HG03439 (cell line): ENCODE results near the gene USH2A.
A peak's percentile ranks its signal among the peaks of the same experiment; 100 is the strongest.

Experiments used
- ATAC-seq: cut with Tn5 transposase; IDR thresholded peaks from one replicate; pipeline ENCODE4 v1.9.1; 2021; ENCODE audit warnings: mild to moderate bottlenecking, moderate library complexity; ENCODE audit not compliant: unreplicated experiment

The USH2A gene

DNA sequence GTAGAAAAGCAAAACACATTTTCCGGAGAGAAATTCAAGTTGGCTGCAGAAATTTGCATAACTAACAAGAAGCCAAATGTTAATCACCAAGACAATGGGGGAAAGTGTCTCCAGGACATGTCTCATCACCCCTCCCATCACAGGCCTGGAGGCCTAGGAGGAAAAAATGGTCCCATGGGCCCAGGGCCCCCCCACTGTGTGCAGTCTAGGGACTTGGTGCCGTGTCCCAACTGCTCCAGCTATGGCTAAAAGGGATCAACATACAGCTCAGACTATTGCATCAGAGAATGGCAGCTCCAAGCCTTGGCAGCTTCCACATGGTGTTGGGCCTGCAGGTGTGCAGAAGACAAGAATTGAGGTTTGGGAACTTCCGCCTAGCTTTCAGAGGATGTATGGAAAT, 138.2 kb downstream of the USH2A start:
- ATAC-seq: no peak

DNA sequence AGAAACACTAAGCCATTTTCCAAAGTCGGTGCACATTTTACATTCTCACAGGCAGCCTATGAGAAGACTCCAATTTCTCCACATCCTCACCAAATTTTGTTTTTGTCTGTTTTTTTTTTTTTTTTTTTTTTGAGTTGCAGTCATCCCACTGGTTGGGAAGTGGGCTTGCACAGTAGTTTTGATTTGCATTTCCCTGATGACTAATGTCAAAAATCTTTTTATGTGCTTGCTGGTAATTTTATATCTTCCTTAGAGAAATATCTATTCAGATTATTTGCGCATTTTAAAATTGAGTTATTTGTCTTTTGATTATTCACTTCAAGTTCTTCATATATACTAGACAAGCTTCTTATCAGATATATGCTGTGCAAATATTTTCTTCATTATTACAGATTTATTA, 141.5 kb downstream of the USH2A start:
- no peak for ATAC-seq

DNA sequence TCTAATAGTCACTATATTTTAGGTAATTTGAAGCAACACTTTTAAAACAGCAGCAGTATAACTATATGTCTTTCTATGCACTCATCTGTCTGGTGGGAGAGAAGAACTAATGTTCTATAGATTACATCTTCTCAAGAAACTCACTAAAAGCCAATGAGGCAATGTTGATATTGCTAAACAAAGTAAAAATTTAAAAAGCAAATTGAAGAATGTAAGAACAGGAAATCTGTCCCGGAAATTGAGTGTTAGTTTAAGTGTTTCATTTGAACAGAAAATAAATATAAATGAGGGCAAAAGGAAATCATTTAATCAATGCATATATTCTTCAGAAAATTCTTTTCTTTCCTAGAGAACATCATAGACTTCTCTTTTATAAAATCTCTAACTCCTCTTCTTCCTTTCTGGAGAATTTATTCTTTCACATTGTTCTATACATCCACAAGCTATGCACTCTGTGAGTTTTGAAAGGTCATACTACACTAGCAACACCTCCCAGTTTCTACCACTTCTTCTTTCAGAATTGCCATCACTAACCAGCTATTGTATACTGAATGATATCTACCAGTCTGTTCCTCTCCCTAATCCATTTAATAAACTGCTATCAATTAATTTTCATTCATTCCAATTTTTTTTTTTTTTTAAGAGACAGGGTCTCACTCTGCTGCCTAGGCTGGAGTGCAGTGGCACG, 153.0 kb downstream of the USH2A start:
- ATAC-seq: no peak

DNA sequence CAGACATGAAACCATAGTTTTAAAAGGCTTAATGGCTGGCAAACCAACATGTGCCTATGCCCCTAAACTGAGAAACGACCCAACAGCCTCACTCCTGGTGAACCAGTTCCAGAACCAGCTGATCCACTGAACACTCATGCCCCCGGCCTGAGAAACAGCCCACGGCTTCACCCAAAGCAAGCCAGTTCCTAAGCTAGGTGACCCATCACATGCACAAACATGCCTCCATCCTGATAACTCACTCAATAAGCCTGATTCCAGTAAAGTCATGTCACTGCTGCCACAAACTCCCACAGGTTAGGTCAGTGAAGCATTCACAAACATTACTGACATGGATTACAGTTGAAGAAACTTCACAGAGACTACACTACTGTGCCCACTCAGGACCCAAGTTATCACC, 161.6 kb downstream of the USH2A start:
- ATAC-seq: no peak

DNA sequence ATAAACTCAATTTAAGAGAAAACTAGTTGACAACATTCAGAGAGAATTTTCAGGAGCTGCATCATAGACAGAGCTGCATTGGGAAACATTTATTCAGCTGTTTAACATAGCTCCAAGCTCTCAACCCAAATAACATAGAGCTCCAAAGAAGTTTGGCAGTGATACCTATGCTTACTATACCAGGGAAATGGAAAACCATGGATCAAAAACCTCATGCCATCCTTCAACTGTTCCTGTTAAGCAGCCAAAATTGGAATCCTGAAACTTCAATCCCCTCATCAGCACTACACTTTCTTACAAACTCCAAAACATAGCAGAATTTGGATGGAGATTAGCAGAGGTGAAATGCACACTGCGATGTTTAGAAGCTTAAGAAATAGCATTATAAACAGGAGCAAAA, 164.4 kb downstream of the USH2A start:
- ATAC-seq: no peak

DNA sequence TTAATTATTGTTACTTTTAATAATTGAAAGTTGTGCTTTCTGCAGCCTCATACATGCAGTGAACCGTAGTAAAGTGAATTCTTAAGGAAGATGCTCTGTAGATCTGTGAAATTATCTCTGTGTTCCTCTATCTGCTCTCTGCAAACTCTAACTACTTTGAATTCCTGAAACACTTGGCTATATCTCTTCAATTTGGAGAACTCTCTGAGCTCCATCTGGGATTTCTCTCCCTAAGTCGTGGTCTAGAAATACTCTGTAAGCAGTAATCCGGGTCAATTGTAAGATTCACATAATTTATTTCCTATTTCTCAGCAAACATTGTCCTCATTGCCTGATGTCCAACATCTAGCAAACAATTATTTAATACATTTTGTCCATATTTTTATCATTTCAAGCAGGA, 164.9 kb downstream of the USH2A start:
- ATAC-seq: no peak

DNA sequence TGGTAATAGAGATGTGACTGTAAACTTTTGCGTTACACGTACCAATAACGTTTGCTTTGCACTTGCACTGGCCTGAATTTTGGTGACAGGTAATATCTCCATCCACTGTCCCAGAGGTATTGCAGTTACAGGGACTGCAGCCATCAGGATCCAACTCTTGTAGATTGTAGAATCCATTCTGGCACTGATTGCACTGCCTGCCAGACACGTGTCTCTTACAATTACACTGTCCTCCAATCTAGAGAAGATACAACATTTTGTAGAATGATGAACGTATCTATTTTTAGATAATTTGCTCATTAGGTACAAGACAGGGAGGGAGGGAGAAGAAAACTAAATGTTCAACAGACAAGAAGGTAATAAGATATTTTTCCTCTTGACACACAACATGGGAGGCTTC, 172.4 kb downstream of the USH2A start:
- no peak for ATAC-seq

DNA sequence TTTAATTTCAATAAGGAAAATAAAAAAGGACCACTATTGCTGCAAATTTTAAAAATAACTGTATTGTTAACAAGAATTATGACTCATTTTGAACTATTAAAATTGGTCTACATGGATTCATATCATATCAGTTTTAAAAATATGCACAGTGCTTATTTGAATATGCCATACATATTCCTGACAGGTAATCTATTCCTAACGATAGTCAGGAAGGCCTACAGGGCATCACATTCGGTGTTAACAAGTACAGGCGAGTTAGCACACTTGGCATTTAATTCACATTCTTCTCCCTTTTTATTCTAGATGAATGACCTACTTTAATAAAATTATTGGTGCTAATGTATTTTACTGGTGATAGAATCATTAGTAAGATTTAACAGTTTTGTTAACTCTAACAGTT, 174.6 kb downstream of the USH2A start:
- no peak for ATAC-seq

DNA sequence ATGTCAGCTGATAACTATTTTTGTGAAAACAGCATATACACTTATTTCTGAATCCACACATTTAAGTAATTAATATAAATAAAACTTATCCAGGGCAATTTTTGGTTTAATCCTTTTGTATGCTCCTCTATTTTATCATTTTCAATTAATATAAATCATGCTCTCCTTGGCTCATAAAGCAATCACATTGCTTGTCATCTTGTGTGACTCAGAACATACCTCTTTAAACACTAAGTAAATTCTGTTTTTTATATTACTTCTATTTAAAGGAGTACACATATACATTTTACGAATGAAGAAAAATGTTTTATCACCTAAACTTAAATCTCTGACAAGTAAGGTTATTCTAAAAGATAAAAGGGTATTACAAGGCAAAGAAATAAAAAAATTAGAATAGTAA, 175.3 kb downstream of the USH2A start:
- no peak for ATAC-seq

DNA sequence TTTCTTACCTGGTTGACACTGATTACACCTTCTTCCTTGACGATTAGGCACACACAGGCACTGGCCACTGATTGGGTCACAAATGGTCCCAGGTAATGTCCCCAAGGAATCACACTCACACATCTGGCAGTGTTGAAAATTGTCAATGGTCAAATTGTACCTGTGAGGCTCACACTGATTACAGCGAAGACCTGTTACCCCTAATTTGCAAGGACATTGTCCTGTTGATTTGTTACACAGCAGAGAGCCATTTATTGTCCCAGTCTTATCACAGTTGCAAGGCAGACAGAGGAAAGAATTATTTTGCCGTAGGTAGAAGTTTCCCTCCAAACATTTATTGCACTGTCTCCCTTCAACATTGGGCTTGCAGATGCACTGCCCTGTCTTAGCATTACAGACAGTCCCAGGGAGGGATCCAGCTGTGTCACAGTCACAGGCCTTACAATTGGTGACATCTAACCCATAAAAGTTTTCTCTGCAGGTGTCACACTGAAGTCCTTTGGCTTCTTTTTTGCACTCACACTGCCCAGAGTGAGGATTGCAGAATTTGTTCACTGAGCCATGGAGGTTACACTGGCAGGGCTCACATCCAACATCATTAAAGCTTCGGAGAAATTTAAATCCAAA, 176.6 kb downstream of the USH2A start:
- ATAC-seq: no peak

DNA sequence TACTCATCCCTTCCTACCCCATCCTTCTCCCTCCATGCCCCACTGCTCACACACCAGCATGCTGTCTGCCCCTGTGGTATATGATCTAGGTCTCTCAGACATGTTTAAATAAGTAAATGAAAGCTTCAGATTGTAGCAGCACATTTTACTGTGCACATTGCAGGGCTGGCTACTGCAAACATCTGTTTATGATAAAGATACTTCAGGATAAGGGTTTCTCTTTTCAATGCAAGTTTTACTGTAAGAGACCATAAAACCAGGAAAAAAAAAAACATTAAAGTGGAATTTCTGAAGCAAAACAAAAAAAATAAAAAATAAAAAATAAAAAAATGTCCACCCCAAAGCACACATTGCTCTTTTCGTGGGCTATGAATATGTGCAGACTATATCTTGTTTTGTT, 184.4 kb downstream of the USH2A start:
- no peak for ATAC-seq

DNA sequence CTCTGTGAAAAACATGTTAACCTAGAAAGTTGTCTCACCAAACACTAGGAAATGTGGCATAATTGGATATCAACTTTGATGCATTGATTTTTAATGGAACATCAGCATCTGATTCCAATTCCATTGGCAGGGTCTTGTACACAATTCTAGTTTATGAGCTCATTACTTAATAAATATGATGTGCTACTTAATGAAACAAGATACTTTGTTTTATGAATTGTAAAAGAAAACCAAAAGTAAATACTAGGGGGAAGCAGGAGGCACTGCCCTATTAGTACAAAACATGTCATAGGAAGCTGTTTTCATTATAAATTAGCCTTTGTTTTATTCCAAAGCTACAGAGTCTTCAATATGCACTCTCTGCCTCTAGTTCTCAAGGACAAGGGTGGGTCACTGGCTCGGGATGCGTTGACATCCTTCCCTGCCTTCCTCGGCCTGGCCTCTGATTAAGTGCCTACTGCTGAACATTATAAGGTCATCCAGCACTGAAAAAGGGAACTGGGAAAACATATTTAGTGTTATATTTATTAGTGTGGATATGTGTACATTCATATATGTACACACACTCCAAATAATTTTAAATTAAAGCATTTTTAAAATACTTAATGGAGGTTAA, 185.2 kb downstream of the USH2A start:
- ATAC-seq: no peak

DNA sequence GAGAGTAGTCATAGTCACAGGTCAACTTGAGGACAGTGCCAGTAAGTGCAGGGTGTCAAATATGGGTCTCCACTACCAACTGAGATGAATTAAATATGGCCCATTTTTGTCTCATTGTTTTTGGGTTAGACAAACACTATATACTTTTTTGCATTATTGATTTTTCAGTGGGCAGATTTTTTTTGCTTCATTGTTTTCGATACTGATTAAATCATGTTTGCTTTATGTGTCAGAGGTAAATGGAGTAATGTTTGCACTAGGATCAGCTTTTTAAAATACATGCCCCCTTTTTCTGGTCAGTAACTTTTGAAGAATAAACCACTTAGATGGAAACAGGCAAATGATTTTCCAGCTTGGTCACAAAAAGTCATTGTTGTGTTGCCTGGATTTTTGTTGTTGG, 199.0 kb downstream of the USH2A start:
- no peak for ATAC-seq

DNA sequence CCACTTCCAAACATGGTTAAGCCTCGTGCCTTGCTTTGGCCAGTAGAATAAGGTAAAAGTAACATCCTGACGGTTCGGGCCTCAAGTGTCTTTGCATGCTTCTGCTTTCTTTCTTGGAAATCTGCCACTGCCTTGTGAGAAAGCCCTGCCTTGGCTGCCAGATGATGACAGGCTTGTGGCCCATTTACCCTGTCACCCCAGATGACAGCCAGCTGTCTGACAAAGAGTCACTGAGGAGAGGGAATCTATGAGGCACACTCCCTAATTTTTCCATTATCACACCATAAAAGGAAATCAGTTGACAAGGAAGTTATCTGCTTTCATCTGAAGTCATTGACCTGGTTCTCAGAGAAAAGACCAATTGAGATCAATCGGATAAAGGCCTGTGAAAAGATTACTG, 199.8 kb downstream of the USH2A start:
- no peak for ATAC-seq

DNA sequence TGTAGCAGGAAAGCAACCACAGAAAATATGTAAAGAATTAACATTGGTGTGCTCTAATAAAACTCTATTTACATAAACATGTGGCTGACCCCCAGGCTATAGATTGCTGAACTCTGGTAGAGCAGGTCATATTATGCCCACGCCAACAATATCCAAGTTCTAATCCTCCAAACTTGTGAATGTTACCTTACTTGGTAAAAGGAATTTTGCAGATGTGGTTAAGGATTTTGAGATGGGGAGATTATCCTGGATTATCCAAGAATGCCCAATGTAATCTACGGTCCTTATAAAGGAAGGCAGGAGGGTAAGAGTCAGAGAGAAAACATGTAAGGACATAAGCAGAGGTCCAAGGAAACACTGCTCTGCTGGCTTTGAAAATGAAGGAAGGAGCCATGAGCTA, 201.0 kb downstream of the USH2A start:
- no peak for ATAC-seq

DNA sequence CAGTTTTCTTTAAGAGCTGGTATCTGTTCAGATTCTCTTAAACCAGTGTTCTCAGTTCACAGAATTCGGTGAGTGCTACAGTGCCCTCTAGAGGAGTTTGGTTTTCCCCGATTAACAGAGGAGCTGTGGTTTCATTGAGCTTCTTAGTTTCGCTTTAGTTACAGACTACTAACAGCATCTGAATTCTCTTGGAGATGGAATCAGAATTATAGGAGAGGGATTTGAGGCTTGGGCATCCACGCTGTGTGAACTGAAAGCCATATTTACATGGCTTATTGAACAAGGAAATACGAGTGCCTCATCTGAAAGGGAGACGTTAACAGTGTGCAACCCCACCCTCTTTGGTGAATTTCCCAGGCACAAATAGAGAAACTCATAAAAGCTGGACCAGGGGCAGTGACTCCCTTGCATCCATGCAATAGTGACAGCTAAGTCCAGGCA, 202.0 kb downstream of the USH2A start:
- peak; percentile 100 for ATAC-seq

DNA sequence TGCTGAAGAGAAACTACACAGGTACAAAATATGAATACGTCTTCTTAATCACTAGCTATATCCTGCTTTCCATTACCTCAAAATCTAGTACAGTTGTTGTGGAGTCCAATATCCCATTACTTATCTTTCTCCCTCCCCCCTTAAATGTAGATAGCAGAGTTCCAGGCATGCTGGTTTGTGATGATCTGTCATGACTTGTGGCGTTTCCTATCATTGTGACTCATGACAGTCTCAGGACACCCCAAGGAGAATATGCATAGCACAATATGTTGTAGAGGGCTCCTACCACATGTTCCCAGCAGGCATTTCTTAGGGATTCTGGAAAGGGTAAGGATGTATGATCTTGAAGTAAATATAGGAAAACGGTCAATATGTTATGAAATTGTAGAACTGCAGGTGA, 206.9 kb downstream of the USH2A start:
- ATAC-seq: no peak

DNA sequence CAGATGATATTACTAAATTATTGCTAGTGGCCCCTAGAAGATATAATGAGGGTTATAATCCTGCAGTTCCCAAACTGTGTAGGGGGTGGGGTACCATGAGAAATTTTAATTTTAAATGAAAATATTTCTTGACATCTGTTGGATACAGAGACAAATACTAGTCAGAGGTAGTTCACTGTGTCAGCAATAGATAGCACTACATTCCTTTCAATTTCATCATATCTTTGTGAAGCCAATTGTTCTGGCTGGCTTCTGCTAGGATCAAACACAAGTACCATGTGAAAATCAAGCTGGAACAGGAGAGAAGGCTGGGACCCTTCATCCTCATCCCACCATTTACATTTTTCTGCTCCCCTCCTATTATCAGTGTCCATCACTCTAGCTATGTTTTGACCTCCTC, 208.1 kb downstream of the USH2A start:
- no peak for ATAC-seq

DNA sequence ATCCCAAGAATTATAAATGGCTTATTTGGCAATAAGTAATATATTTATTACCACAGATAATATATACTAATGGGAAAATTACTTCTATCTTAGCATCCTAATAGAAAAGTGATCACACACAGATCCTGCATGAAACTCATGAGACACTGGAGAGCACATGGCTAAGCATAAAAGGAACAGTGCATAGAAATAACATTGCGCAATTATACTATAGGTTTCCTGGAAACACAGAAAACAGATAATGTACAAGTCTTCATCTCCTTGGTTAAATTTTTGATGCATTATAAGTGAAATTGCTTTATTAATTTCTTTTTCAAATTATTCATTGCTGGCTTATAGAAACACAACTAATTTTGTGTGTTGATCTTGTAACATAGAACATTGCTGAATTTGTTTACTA, 210.4 kb downstream of the USH2A start:
- ATAC-seq: no peak

DNA sequence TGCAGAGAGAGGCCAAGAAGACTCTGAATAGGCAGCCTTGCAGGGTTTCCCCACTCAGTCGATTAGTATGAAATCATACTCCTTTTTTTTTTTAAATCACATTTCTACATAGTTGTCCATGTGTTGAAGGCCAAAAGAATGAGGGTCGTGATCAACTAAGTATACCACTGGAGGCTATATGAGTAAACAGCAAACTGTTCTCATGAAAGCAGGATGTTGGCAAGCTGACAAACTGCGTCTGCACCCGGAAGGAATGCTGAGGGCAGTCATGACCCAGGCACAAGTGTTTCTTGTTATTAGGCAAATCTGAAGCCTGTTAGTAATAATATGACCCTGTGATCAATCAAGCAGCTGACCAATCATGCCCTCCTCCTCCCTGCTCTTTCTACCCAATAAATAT, 213.2 kb downstream of the USH2A start:
- no peak for ATAC-seq

DNA sequence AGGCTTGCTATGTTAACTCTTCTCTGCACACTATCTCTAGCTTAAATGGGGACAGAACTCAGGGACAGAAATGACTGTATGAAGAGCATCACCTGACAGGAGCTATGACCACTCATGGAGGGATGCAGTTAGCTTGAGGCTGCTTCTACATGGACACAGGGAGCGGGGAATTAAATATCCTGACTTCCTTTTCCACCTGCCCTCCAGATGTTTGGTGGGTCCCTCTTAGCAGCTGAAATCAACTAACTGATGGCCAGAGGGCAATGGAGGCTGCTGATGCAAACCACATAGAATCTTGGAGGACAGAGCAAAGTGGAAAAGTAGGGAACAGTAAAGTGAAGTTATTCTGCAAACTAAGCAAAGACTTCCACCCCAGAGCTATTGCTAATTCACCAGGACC, 214.1 kb downstream of the USH2A start:
- no peak for ATAC-seq

DNA sequence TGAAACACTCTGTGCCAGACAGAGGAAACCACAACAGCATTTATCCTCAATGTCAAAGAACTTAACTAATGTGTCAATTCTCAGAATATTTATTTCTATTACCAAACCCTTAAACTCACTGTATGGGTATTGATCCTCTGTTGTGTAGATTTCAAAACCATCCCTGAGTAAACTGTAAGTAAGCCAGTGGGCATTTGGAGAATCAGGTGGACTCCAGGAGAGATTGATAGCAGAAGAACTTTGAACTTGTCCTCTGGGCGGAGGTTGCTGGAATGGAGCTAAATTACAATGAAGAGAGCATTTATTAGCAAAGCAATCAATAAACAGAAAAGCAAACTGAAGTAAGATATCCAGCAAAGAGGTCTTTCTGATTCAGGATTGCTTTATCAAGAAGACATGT, 216.1 kb downstream of the USH2A start:
- no peak for ATAC-seq

DNA sequence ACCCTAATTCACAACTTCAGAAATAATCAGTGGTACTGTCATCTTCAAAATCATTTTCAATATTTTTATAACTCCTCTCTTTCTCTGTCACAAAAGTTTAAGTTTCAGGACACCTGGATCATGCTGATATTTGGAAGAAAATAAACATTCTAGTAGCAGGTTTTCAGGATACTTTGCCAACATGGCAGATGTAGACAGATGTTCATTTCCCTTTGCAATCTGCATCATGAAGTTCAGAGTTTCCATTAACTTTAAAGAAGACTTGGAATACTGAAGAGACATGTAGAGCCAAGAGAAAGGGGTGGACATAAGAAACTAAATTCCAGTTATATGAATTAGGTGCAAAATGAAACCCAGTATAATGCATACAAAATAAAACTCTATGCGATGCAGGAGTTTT, 218.1 kb downstream of the USH2A start:
- ATAC-seq: no peak
